GM12873 (cell line): ENCODE data around the gene DSCAM.

ENCODE experiments used
- CTCF ChIP-seq: IDR thresholded peaks from 2 replicates; pipeline ENCODE4 v1.5.1; 2012; ENCODE audit warnings: low read depth, mild to moderate bottlenecking, moderate library complexity, low read length, control low read depth; ENCODE audit not compliant: insufficient read depth; ENCODE audit errors: missing control alignments

The DSCAM gene

GRCh38 chr21:40060083-40060677, 786.8 kb downstream of the DSCAM start:
- no peak for TF ChIP-seq CTCF

GRCh38 chr21:40057331-40057730, 789.6 kb downstream of the DSCAM start:
- TF ChIP-seq CTCF = no peak

GRCh38 chr21:40056031-40056430, 790.9 kb downstream of the DSCAM start:
- no peak for TF ChIP-seq CTCF

- no peak for TF ChIP-seq CTCF
Observed at GRCh38 chr21:40054403-40054802, 792.6 kb downstream of the DSCAM start.

GRCh38 chr21:40053007-40053406, 794.0 kb downstream of the DSCAM start:
- no peak for TF ChIP-seq CTCF

- TF ChIP-seq CTCF = no peak
Observed at GRCh38 chr21:40052276-40052675, 794.7 kb downstream of the DSCAM start.

- no peak for TF ChIP-seq CTCF
Observed at GRCh38 chr21:40051801-40052200, 795.2 kb downstream of the DSCAM start.
